Stromal cell of bone marrow (primary cell): ENCODE data around the gene RAX2.
"Not testable (repeated sequence)": the region's sequence is repeated elsewhere in the genome, so short reads cannot be mapped to it uniquely, and the experiment has no call there.

ENCODE experiments used
- DNase-seq: peaks from one replicate; pipeline ENCODE4 v3.0.0-alpha.2; 2012; ENCODE audit warnings: low read depth

Gene RAX2

DNA sequence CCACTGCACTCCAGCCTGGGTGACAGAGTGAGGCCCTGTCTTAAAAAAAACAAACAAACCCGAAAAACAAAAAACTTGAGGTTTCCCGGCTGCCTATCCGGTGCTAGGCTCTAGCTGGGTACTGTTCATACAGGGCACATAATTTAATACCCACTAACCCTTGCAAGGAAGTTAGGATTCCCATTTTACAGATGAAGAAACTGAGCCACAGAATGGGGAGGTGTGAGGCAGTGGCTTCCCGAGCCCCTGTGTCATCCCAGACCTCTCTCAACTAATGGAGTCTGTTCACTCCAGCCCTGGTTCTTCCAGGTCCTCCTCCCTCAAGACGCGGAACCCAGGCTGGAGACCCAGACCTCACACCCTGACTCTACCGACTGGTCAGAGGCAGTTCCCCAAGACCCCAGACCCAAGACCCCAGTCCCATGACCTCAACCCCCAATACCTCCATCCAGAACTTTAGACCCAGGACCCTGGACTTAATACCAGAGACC, 11.1 kb downstream of the RAX2 start:
- DNase-seq = no peak

DNA sequence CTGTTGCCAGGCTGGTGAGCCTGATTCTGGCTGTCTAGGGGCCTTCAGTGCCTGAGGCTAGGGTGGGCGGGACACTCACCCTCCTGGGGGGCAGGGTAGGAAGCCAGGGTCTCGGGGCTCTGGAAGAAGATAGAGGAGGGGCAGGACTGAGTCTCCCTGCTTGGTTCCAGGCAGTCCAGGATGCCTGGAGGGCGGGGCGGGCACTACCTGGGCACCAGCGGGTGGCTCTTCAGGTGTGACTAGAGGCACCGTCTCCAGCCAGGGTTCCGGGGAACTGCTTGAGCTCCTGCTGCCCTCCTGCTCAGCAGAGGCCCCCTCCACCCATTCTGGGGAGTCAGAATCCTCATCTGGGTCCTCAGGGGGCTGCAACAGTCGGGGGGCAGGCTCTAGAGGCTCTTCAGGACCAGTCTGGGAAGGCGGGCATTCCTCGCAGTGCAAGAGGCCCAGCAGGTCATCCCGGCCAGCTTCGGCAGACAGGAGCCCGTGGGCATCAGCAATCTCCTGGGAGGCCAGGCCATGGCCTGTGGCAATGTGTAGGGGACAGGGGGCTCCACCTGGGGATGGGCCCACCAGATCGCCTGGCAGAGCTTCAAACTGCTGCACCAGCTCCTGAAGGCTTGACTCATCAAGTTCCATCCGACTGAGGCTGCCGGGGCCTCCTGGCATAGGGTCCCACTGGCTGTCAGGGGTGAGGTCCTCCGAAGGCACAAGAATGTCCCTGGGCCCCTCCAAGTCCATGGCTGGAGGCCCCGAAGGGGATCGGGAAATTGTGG, 12.4 kb downstream of the RAX2 start:
- no peak for DNase-seq

DNA sequence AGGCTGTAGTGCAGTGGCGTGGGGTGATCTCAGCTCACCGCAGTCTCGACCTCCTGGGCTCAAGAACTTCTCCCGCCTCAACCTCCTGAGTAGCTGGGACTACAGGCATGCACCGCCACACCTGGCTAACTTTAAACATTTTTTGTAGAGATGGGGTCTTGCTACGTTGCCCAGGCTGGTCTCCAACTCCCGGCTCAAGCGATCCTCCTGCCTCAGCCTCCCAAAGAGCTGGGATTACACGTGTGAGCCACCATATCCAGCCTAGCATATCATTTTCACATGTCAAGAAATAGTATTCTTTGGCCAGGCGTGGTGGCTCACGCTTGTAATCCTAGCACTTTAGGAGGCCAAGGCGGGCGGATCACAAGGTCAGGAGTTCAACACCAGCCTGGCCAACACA, 13.7 kb downstream of the RAX2 start:
- not testable (repeated sequence) for DNase-seq

DNA sequence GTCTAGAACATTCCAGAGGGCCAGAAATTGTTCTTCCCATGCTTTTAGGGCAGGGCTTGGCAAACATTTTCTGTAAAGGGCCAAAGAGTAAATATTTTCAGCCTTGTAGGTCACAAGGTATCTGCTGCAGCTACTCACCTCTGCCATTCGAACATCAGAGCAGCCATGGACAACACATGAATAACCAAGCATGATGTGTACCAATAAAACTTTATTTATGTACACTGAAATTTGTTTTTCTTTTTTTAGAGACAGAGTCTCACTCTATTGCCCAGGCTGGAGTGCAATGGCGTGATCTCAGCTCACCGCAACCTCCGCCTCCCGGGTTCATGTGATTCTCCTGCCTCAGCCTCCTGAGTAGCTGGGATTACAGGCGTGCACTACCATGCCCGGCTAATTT, 14.3 kb downstream of the RAX2 start:
- not testable (repeated sequence) for DNase-seq

DNA sequence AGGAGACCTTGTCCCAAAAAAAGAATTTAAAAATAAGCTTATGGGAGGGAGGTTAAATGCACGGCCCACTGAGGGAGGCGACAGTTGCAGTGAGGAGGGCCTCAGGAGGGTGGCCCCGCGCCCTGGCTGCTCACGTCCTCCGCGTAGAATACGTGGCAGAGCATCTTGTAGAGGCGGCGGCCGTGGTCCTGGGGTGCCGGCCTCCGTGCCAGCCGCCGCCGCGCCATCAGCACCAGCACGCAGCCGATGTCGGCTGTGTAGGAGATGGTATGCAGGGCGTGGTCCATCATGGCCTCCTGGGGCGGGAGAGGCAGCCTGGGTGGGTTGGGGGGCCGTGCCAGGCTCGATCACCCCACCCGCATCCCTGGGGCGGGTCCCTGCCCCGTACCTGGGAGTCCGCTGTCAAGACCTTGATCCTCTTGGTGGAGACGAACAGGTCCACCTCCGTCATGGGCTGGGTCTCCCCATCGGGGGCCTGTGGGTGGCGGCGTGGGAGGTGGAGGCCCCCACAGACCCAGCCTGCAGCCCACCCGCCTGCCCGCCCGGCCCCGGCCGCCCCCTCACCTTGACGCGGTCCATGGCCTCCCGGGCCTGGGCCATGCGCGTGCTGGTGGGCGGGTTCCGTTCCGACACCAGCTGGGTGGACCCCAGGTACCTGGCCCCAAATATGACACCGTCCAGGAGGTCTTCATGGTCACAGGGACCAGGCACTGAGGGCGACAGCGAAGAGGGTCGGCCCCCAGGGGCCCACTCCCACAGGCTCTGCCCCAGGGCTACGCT, 18.2 kb downstream of the RAX2 start:
- DNase-seq = no peak

DNA sequence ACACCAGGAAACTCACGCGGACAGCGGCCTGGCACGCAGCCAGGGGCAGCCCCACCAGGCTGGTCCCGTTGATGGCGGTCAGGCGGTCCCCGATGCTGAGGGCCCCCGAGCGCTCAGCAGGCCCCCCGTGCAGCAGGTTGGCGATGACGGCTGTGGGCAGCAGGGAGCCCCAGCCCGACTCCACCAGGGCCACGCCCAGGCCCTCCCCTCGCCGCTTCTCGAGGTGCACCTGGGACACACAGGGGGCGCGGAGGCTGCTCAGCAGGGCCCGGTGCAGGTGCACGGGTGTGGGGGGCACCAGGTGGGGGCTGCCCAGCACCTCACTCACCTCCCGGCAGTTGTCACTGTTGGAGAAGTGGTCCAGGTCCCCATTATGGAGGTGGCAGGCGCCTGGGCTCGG, 19.5 kb downstream of the RAX2 start:
- DNase-seq = no peak

DNA sequence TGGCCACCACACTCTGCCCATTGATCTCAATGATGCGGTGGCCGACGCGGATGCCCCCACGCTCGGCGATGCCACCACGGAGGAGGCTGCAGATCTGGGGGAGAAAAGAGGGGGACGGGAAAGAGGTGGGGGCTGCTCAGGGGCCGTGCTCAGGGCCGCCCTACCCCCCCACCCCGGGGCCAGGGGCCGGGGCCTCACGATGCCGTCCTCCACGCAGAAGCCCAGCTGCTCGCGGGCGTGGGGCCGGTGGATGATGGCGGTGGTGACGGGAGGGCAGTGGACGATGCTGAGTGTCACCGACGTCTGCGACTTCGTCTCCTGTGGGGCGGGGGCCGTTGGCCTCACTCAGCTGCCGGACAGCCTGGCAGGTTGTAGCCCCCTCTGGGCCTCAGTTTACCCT, 20.8 kb downstream of the RAX2 start:
- no peak for DNase-seq

DNA sequence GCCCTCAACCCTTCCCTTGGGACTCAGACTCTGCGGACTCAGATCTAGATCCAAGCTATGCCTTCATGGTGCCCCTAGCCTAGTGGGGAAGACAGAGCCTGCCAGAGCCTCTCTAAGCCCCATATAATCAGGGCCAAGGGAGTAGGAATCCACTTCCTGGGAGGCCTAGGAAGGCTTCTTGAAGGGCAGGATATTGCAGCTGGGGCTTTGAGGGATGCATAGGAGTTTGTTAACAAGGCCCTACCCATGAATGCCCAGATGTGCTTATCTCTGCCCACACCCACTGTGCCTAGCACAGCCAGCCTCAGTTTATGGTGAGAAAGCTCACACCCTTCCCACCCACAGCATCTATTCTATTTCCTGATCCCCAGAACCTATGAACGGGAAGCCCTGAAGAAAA, 21.8 kb downstream of the RAX2 start:
- DNase-seq = no peak

DNA sequence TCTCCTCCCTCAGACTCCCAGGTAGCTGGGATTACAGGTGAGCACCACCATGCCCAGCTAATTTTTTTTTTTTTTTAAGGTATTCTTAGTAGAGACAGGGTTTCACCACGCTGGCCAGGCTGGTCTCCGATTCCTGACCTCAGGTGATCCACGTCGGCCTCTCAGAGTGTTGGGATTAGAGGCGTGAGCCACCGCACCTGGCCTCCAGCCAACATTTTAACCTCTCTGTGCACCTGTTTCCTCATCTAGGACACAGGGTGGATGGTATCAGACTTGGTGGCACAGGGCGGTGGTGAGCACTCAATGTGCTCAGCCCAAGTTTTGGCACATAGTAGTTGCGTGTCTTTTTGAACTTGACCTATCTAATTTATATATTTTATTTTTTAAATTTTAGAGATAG, 23.1 kb downstream of the RAX2 start:
- no peak for DNase-seq

DNA sequence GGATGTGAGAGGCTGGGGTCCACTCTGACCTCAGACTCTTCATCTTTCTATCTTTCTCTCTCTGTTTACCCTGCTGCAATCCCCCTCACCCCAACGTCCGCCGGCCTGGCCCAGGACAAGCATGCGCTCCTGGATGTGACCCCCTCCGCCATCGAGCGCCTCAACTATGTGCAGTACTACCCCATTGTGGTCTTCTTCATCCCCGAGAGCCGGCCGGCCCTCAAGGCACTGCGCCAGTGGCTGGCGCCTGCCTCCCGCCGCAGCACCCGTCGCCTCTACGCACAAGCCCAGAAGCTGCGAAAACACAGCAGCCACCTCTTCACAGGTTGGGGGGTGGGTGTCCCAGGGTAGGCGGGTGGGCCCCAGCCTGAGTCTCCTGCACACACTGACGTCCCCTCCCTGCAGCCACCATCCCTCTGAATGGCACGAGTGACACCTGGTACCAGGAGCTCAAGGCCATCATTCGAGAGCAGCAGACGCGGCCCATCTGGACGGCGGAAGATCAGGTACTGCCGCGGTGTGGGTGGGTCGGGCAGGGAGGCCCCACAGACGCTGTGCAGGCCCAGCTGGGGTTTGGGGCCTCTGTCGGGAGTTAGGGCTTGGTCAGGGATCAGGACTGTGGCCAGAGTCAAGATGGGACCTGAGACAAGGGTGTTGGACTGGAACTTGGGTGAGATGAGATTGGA, 25.5 kb downstream of the RAX2 start:
- no peak for DNase-seq

DNA sequence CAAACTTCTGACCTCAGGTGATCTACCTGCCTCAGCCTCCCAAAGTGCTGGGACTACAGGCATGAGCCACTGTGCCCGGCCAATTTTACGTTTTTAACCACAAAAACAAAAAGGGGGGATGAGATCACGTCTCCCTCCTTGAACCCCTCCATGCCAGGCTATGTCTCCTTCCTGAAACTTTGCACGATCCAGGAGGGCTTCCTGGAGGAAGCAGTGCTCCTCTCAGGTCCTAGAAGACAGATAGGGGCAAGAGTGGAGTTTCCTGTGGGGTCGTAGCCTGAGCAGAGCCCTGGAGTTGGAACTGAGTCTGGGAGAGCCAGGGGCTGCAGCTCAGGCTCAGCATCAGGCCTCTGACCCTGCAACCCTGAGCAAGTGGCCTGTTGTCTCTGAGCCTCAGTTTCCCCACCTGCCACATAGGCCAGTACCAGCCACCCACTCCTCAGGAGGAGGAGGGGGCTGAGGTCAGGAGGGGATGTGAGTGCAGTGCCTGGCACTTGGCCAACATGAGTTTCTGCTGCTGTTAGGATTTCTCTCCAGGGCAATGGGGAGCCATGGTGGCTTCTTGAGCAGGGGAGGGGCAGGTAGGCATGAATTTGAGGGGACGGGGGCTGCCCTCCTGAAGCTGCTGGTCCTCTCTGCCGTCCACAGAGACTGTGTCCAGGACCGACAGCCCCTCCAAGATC, 26.5 kb downstream of the RAX2 start:
- DNase-seq = no peak

DNA sequence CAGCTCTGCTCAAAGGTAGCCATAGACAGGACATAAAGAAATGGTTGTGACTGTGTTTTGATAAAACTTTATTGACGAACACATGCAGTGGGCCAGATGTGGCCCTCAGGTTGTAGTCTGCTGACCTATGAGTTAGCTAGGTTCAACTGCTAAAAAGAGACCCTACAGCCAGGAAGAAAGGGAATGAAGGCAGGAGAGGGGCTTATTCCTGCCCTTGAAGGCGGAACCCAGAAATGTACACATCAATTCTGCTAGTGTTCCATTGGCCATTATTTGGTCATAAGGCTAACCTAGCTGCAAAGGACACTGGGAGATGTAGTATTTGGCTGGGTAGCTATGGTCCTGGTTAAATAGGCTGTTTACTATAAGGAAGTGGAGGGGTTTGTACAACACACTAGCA, 28.5 kb downstream of the RAX2 start:
- no peak for DNase-seq

DNA sequence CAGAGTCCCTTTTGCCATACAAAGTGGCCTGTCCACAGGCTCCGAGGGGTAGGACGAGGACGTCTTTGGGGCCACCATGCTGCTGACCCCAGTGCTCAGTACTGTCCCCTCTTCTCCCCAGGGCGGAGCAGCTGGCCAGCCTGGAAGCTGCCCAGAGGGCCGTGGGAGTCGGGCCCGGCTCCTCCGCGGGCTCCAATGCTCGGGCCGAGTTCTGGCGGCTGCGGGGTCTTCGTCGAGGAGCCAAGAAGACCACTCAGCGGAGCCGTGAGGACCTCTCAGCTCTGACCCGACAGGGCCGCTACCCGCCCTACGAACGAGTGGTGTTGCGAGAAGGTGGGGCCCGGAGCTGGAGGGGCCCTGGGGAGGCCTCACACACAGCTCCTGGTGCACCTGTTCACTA, 31.6 kb downstream of the RAX2 start:
- no peak for DNase-seq

DNA sequence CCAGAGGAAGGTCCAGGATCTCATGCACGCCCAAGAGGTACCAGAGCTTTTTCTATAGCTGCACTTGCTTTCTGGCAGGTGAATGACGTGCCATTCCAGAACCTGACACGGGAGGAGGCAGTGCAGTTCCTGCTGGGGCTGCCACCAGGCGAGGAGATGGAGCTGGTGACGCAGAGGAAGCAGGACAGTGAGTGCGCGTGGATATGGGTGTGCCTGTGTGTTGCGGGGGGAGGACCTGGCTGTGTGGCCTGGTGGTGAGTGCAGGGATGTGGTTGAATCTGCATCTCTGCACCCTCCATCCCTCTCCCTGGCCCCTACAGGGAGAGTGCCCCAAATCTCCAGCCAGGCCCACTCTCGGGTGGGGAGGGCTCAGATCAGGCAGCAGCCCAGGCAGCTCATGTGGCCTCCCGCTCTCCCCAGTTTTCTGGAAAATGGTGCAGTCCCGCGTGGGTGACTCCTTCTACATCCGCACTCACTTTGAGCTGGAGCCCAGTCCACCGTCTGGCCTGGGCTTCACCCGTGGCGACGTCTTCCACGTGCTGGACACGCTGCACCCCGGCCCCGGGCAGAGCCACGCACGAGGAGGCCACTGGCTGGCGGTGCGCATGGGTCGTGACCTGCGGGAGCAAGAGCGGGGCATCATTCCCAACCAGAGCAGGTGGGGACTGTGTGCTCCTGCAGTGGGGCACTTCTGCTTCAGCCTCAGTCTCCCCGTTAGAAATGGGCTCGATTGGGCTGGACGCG, 33.4 kb downstream of the RAX2 start:
- no peak for DNase-seq

DNA sequence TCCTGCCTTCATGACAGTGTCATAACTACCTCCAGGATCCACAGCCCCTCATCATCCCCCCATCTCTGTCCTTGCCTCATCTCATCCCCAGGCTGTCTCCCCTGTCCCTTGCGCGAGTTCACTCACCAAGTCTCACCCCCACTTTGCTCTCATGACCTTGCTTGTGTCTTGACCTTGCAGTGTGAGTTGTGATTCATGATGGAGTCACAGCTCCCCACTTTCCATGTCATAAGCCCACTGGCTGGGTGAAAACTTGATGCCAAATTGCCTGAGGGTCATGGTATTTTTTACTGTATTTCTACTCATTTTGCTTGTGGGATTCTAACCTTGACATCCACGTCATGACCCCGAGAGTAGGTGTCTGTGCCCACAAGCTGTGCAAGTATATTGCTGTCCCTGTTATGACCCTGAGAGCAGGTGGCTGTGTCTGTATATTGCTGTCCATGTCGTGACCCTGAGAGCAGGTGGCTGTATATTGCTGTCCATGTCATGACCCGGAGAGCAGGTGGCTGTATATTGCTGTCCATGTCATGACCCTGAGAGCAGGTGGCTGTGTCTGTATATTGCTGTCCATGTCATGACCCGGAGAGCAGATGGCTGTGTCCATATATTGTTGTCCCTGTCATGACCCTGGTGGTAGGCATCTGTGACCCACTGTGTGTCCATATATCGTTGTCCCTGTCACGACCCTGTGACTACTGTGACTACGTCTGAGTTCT, 34.4 kb downstream of the RAX2 start:
- DNase-seq = no peak

DNA sequence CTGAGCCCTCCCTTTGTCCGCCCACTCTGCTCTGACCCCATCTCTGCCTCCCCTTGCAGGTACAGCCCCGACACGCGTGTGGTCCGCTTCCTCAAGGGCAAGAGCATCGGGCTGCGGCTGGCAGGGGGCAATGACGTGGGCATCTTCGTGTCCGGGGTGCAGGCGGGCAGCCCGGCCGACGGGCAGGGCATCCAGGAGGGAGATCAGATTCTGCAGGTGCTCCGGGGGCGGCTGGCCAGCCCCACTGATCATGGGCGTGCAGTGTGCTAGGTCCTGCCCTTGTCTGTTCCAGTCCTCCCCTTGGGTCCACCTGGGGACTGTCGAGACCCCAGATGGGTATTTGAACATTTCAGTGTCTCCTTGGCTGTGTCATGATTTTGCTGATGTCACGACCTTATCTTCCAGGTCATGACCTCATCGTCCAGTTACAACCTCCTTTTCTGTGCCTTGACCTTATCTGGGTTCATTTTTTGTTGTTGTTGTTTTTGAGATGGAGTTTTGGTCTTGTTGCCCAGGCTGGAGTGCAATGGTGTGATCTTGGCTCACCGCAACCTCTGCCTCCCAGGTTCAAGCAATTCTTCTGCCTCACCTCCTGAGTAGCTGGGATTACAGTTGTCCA, 35.8 kb downstream of the RAX2 start:
- no peak for DNase-seq

DNA sequence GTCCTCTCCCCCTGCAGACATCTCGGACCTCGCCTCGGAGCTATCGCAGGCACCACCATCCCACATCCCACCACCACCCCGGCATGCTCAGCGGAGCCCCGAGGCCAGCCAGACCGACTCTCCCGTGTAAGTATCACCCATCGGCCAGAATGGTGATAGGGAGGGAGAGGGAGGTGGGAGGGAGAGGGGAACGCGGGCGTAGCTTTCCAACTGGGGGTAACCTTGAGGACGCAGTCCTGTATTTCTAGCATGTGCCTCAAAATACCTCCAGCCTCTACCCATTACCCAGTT, 37.8 kb downstream of the RAX2 start:
- no peak for DNase-seq

DNA sequence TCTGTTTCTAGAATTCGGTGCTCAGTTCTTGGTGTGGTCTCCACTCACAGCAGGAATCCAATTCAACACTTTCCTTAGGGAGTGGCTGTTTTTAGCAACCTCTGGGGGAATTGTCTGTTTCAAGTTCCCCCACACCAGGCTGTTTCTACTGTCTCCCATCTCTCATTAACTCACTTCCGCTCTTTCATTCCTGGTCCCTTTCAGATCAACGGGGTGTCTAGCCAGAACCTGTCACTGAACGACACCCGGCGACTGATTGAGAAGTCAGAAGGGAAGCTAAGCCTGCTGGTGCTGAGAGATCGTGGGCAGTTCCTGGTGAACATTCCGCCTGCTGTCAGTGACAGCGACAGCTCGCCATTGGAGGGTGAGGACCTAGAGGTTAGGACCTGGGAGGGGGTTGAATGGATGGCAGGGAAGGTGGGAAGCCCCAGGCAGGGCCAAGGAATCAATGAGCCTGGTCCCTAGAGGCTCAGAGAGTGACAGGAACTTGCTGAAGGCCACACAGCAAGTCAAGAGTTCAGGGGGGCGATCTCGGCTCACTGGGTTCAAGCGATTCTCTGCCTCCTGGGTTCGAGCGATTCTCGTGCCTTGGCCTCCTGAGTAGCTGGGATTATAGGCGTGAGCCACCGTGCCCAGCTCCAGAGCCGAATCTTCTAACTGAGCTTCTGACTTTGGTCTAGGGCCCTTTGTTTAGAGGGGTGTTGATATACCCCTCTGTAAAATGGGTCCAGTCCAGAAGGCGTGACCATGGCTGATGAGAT, 38.3 kb downstream of the RAX2 start:
- DNase-seq = no peak

DNA sequence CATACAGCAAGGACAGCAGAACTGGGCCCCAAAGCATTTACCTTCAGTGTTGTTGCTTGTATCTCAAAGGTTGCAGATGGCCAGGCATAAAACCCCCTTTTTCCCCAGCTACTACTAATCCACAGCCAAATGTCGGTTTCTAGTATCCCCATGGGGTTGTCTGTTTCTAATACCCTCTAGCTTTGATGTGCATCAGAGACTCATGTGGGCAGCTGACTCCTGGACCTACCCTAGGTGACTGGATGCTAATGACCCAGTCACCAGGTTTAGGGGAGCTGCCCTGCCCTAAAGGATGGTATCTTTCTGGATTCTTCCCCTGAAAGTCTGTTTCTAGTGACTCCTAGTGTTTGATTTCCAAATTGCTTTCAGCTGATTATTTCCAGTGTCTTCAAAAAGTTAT, 39.9 kb downstream of the RAX2 start:
- no peak for DNase-seq

DNA sequence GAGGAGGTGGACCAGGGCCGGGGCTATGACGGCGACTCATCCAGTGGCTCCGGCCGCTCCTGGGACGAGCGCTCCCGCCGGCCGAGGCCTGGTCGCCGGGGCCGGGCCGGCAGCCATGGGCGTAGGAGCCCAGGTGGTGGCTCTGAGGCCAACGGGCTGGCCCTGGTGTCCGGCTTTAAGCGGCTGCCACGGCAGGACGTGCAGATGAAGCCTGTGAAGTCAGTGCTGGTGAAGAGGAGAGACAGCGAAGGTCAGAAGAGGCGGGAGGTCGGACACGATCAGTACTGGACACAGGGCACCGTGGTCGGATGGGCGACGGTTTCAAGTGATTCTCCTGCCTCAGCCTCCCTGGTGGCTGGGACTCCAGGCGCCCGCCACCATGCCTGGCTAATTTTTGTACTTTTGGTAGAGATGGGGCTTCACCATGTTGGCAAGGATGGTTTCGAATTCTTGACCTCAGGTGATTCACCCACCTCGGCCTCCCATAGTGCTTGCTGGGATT, 41.5 kb downstream of the RAX2 start:
- DNase-seq = no peak
